22Rv1 (cell line): Measurements from ENCODE around the gene MYCBPAP.

ENCODE experiments used
- CTCF ChIP-seq: fragments of 450-650 bp; IDR thresholded peaks from 2 replicates; pipeline ENCODE4 v1.5.1; 2017; ENCODE audit warnings: mild to moderate bottlenecking
- ZFX ChIP-seq: fragments of 450-650 bp; IDR thresholded peaks from 2 replicates; pipeline ENCODE4 v1.6.1; 2017; ENCODE audit warnings: antibody characterized with exemption, borderline replicate concordance

- TF ChIP-seq CTCF (peak; percentile 51), ZFX (no peak)
These were observed at the start of gene MYCBPAP for GRCh38 chr17:50507871-50508572.
